ENCODE results near the gene RNF213.

Gene RNF213

DNA sequence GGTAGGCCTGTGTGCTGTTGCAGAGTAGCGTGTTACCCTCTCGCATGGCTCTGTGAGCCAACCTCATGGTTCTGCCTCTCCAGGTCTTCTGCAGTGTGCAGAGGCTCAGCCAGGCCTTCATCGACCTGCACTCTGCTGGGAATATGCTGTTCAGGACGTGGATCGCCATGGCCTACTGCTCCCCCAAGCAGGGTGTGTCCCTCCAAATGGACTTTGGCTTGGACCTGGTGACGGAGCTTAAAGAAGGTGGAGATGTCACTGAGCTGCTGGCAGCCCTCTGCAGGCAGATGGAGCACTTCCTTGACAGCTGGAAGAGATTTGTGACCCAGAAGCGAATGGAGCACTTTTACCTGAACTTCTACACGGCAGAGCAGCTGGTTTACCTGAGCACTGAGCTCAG is 78.5 kb downstream of the RNF213 start:
- TF ChIP-seq, protein P1, sequence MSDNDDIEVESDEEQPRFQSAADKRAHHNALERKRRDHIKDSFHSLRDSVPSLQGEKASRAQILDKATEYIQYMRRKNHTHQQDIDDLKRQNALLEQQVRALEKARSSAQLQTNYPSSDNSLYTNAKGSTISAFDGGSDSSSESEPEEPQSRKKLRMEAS (IDR thresholded peaks at IDR 0.05; ENCODE audit: low read depth, low read length), result no peak
- no peak for TF ChIP-seq MYC (IDR thresholded peaks at IDR 0.05; ENCODE audit: low read depth, low read length)
- TF ChIP-seq, protein P2, sequence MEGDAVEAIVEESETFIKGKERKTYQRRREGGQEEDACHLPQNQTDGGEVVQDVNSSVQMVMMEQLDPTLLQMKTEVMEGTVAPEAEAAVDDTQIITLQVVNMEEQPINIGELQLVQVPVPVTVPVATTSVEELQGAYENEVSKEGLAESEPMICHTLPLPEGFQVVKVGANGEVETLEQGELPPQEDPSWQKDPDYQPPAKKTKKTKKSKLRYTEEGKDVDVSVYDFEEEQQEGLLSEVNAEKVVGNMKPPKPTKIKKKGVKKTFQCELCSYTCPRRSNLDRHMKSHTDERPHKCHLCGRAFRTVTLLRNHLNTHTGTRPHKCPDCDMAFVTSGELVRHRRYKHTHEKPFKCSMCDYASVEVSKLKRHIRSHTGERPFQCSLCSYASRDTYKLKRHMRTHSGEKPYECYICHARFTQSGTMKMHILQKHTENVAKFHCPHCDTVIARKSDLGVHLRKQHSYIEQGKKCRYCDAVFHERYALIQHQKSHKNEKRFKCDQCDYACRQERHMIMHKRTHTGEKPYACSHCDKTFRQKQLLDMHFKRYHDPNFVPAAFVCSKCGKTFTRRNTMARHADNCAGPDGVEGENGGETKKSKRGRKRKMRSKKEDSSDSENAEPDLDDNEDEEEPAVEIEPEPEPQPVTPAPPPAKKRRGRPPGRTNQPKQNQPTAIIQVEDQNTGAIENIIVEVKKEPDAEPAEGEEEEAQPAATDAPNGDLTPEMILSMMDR (IDR thresholded peaks at IDR 0.05; ENCODE audit: low read depth, low read length), result no peak
- TF ChIP-seq POLR2A (IDR thresholded peaks at IDR 0.05; ENCODE audit: extremely low read depth, insufficient read length), result no peak
- no peak for DNase-seq (ENCODE audit: low read depth)
- H3K4me3 ChIP-seq (ENCODE audit: low read depth, low read length), result no peak overlapping the region

DNA sequence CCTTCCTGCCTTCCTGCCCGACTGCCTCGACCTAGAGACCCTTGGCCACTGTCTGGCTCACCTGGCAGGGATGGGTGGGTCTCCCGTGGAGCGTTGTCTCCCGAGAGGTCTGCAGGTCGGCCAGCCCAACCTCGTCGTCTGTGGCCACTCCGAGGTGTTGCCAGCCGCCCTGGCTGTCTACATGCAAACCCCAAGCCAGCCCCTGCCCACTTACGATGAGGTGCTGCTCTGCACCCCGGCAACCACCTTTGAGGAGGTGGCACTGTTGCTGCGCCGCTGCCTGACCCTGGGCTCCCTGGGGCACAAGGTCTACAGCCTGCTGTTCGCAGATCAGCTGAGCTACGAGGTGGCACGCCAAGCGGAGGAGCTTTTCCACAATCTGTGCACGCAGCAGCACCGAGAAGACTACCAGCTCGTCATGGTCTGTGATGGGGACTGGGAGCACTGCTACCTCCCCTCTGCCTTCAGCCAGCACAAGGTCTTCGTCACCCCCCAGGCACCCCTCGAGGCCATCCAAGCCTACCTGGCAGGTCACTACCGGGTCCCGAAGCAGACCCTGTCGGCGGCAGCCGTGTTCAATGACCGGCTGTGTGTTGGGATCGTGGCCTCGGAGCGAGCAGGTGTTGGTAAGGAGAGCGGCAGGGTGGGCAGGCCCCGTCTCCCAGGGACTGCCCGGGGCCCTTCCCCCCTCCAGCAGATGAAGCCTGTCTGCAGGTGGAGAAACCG is 79.2 kb downstream of the RNF213 start:
- DNase-seq (ENCODE audit: low read depth), result no peak
- TF ChIP-seq, protein P2 (IDR thresholded peaks at IDR 0.05; ENCODE audit: low read depth, low read length), result no peak
- TF ChIP-seq, protein P1 (IDR thresholded peaks at IDR 0.05; ENCODE audit: low read depth, low read length), result no peak
- TF ChIP-seq POLR2A (IDR thresholded peaks at IDR 0.05; ENCODE audit: extremely low read depth, insufficient read length) (no peak), MYC (IDR thresholded peaks at IDR 0.05; ENCODE audit: low read depth, low read length) (no peak)
- H3K4me3 ChIP-seq (ENCODE audit: low read depth, low read length), result no peak overlapping the region

DNA sequence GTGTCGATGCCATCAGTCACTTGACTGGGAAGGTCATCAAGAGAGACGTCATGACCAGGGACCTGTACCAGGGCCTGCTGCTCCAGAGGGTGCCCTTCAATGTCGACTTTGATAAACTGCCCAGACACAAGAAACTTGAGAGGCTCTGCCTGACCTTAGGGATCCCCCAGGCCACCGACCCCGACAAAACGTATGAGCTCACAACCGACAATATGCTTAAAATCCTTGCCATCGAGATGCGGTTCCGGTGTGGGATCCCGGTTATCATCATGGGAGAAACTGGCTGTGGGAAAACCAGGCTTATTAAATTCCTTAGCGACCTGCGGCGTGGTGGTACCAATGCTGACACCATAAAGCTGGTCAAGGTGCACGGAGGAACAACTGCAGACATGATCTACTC is 84.7 kb downstream of the RNF213 start:
- no peak overlapping the region for H3K4me3 ChIP-seq (ENCODE audit: low read depth, low read length)
- TF ChIP-seq MYC (IDR thresholded peaks at IDR 0.05; ENCODE audit: low read depth, low read length), result no peak
- TF ChIP-seq, protein P2 (IDR thresholded peaks at IDR 0.05; ENCODE audit: low read depth, low read length), result no peak
- TF ChIP-seq, protein P1 (IDR thresholded peaks at IDR 0.05; ENCODE audit: low read depth, low read length), result no peak
- no peak for TF ChIP-seq POLR2A (IDR thresholded peaks at IDR 0.05; ENCODE audit: extremely low read depth, insufficient read length)
- no peak for DNase-seq (ENCODE audit: low read depth)

DNA sequence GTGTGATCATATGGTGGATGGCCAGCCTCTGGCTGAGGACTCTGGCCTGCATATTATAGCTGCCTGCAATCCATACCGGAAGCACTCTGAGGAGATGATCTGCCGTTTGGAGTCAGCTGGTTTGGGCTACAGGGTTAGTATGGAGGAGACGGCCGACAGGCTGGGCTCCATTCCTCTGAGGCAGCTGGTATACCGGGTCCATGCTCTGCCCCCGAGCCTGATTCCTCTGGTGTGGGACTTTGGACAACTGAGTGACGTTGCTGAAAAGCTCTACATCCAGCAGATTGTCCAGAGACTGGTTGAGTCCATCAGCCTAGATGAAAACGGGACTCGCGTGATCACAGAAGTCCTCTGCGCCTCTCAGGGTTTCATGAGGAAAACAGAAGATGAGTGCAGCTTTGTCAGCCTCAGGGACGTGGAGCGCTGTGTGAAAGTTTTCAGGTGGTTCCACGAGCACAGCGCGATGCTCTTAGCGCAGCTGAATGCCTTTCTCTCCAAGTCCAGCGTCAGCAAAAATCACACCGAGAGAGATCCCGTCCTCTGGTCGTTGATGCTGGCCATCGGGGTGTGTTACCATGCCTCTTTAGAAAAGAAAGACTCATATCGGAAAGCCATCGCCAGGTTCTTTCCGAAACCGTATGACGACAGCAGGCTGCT is 85.3 kb downstream of the RNF213 start:
- TF ChIP-seq, protein P2 (IDR thresholded peaks at IDR 0.05; ENCODE audit: low read depth, low read length), result no peak
- no peak for TF ChIP-seq POLR2A (IDR thresholded peaks at IDR 0.05; ENCODE audit: extremely low read depth, insufficient read length)
- no peak for TF ChIP-seq MYC (IDR thresholded peaks at IDR 0.05; ENCODE audit: low read depth, low read length)
- TF ChIP-seq, protein P1 (IDR thresholded peaks at IDR 0.05; ENCODE audit: low read depth, low read length), result no peak
- H3K4me3 ChIP-seq (ENCODE audit: low read depth, low read length), result no peak overlapping the region
- DNase-seq (ENCODE audit: low read depth), result no peak

DNA sequence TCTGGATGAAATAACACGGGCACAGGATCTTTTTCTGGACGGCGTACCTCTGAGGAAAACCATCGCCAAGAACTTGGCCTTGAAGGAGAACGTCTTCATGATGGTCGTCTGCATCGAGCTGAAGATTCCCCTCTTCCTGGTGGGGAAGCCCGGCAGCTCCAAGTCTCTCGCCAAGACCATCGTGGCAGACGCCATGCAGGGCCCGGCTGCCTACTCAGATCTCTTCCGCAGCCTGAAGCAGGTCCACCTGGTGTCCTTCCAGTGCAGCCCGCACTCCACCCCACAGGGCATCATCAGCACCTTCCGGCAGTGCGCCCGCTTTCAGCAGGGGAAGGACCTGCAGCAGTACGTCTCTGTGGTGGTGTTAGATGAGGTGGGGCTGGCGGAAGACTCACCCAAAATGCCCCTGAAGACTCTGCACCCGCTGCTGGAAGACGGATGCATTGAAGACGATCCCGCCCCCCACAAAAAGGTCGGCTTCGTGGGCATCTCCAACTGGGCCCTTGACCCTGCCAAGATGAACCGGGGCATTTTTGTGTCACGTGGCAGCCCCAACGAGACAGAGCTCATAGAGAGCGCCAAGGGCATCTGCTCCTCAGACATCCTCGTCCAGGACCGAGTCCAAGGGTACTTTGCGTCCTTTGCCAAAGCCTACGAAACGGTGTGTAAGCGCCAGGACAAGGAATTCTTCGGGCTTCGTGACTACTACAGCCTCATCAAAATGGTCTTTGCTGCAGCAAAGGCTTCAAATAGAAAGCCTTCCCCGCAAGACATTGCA is 86.0 kb downstream of the RNF213 start:
- no peak overlapping the region for H3K4me3 ChIP-seq (ENCODE audit: low read depth, low read length)
- TF ChIP-seq, protein P1 (IDR thresholded peaks at IDR 0.05; ENCODE audit: low read depth, low read length), result no peak
- TF ChIP-seq, protein P2 (IDR thresholded peaks at IDR 0.05; ENCODE audit: low read depth, low read length), result no peak
- TF ChIP-seq MYC (IDR thresholded peaks at IDR 0.05; ENCODE audit: low read depth, low read length) (no peak), POLR2A (IDR thresholded peaks at IDR 0.05; ENCODE audit: extremely low read depth, insufficient read length) (no peak)
- DNase-seq (ENCODE audit: low read depth), result no peak

Data from NB4 (cell line).